Measurements from ENCODE around the gene ANTXR1.

Gene ANTXR1

GRCh38 chr2:69033461-69034095 lies 20.6 kb downstream of the ANTXR1 start:
- no peak for DNase-seq (ENCODE audit: low read depth in 2 of 2)

- DNase-seq (ENCODE audit: low read depth in 2 of 2): no peak
These were observed 21.1 kb downstream of the ANTXR1 start for GRCh38 chr2:69034122-69034521.

- DNase-seq (ENCODE audit: low read depth in 2 of 2): no peak
These were observed 21.9 kb downstream of the ANTXR1 start for GRCh38 chr2:69034845-69035244.

- no peak for DNase-seq (ENCODE audit: low read depth in 2 of 2)
These were observed 23.9 kb downstream of the ANTXR1 start for GRCh38 chr2:69036926-69037325.

GRCh38 chr2:69041214-69041613 lies 28.2 kb downstream of the ANTXR1 start:
- DNase-seq (ENCODE audit: low read depth in 2 of 2): no peak

GRCh38 chr2:69043736-69044400 lies 30.9 kb downstream of the ANTXR1 start:
- DNase-seq (ENCODE audit: low read depth in 2 of 2): no peak

GRCh38 chr2:69046221-69046662 lies 33.3 kb downstream of the ANTXR1 start:
- DNase-seq (ENCODE audit: low read depth in 2 of 2): no peak

GRCh38 chr2:69047625-69048145 lies 34.7 kb downstream of the ANTXR1 start:
- no peak for DNase-seq (ENCODE audit: low read depth in 2 of 2)

- DNase-seq (ENCODE audit: low read depth in 2 of 2): no peak
These were observed 37.8 kb downstream of the ANTXR1 start for GRCh38 chr2:69050802-69051201.

GRCh38 chr2:69053416-69053965 lies 40.5 kb downstream of the ANTXR1 start:
- DNase-seq (ENCODE audit: low read depth in 2 of 2): no peak

- no peak for DNase-seq (ENCODE audit: low read depth in 2 of 2)
These were observed 41.5 kb downstream of the ANTXR1 start for GRCh38 chr2:69054431-69054830.

GRCh38 chr2:69055688-69056470 lies 42.9 kb downstream of the ANTXR1 start:
- DNase-seq (ENCODE audit: low read depth in 2 of 2): no peak

GRCh38 chr2:69057660-69058059 lies 44.7 kb downstream of the ANTXR1 start:
- no peak for DNase-seq (ENCODE audit: low read depth in 2 of 2)

GRCh38 chr2:69059731-69060290 lies 46.8 kb downstream of the ANTXR1 start:
- no peak for DNase-seq (ENCODE audit: low read depth in 2 of 2)

GRCh38 chr2:69060938-69061501 lies 48.0 kb downstream of the ANTXR1 start:
- DNase-seq (ENCODE audit: low read depth in 2 of 2): no peak

GRCh38 chr2:69061525-69061924 lies 48.5 kb downstream of the ANTXR1 start:
- DNase-seq (ENCODE audit: low read depth in 2 of 2): no peak

- no peak for DNase-seq (ENCODE audit: low read depth in 2 of 2)
These were observed 49.5 kb downstream of the ANTXR1 start for GRCh38 chr2:69062307-69062962.

GRCh38 chr2:69065735-69066336 lies 52.9 kb downstream of the ANTXR1 start:
- DNase-seq (ENCODE audit: low read depth in 2 of 2): no peak

- DNase-seq (ENCODE audit: low read depth in 2 of 2): no peak
These were observed 54.1 kb downstream of the ANTXR1 start for GRCh38 chr2:69067026-69067630.

GRCh38 chr2:69067866-69068265 lies 54.9 kb downstream of the ANTXR1 start:
- DNase-seq (ENCODE audit: low read depth in 2 of 2): no peak
